ENCODE data around the gene RPL13A. TPM values are rescaled to one million over a fixed set of nuclear protein-coding genes. Genes with fewer than 3 reads are reported as not detected.
A peak's percentile ranks its signal among the peaks of the same experiment; 100 is the strongest.

RPL13A gene
- total RNA-seq, 1 experiment from 2014 or later: 3,819 TPM

- DNase-seq (ENCODE audit: unreplicated experiment): no peak
- no peaks in the 10 kb centered on the region for H3K9me3 Mint-ChIP-seq (ENCODE audit: unreplicated experiment)
- H3K27ac Mint-ChIP-seq (ENCODE audit: low read depth, unreplicated experiment): no peak overlapping the region
- no peaks in the 10 kb centered on the region for H3K27me3 Mint-ChIP-seq (ENCODE audit: insufficient read depth, unreplicated experiment)
- intact Hi-C loops (cut with micrococcal nuclease): no loop called here
- H3K4me1 Mint-ChIP-seq (ENCODE audit: insufficient read depth, unreplicated experiment): peaks cover 8% of the 10 kb centered on the region
- no peak overlapping the region for H3K4me3 Mint-ChIP-seq (ENCODE audit: unreplicated experiment)
- no TSS peak for BruUV-seq (replicated peaks)
- no peak for TF ChIP-seq CTCF (IDR thresholded peaks at IDR 0.05; ENCODE audit: unreplicated experiment)
- POLR2A ChIA-PET: no interaction called here
- CTCF ChIA-PET: interaction anchor here (0.7 to 1.7 kb wide), 2 partner anchors 78 to 406 kb away, joined by 3 read pairs; no protein-coding TSS in a partner anchor
- peaks cover 5% of the 10 kb centered on the region for H3K36me3 Mint-ChIP-seq (ENCODE audit: insufficient read depth, unreplicated experiment)
Observed at GRCh38 chr19:49468199-49468598, 19.2 kb upstream of the RPL13A start.

- ChIA-PET POLR2A (no interaction called here), CTCF (interaction anchor here (1.7 kb wide), 1 partner anchor 77 kb away, joined by 3 read pairs; no protein-coding TSS in a partner anchor)
- H3K9me3 Mint-ChIP-seq (ENCODE audit: unreplicated experiment): no peaks in the 10 kb centered on the region
- intact Hi-C loops (cut with micrococcal nuclease): no loop called here
- no peak overlapping the region for H3K27ac Mint-ChIP-seq (ENCODE audit: low read depth, unreplicated experiment)
- no peak for TF ChIP-seq CTCF (IDR thresholded peaks at IDR 0.05; ENCODE audit: unreplicated experiment)
- H3K4me3 Mint-ChIP-seq (ENCODE audit: unreplicated experiment): no peak overlapping the region
- BruUV-seq (replicated peaks): no TSS peak
- H3K27me3 Mint-ChIP-seq (ENCODE audit: insufficient read depth, unreplicated experiment): no peaks in the 10 kb centered on the region
- peak; percentile 68 for DNase-seq (ENCODE audit: unreplicated experiment)
- H3K4me1 Mint-ChIP-seq (ENCODE audit: insufficient read depth, unreplicated experiment): peaks cover 8% of the 10 kb centered on the region
- peaks cover 5% of the 10 kb centered on the region for H3K36me3 Mint-ChIP-seq (ENCODE audit: insufficient read depth, unreplicated experiment)
Observed at GRCh38 chr19:49468746-49469447, 18.5 kb upstream of the RPL13A start.

GRCh38 chr19:49469828-49470614, 17.4 kb upstream of the RPL13A start:
- H3K27me3 Mint-ChIP-seq (ENCODE audit: insufficient read depth, unreplicated experiment): peaks cover 4% of the 10 kb centered on the region
- no peak overlapping the region for H3K4me3 Mint-ChIP-seq (ENCODE audit: unreplicated experiment)
- ChIA-PET POLR2A (interaction anchor here (1.5 kb wide), 1 partner anchor 16 kb away, joined by 5 read pairs; no protein-coding TSS in a partner anchor), CTCF (interaction anchor here (0.7 to 1.0 kb wide), 3 partner anchors 25 to 100 kb away, joined by 3 to 4 read pairs (median 3); no protein-coding TSS in a partner anchor)
- intact Hi-C loops (cut with micrococcal nuclease): no loop called here
- no TSS peak for BruUV-seq (replicated peaks)
- TF ChIP-seq CTCF (IDR thresholded peaks at IDR 0.05; ENCODE audit: unreplicated experiment): peak; percentile 7
- peaks cover 5% of the 10 kb centered on the region for H3K36me3 Mint-ChIP-seq (ENCODE audit: insufficient read depth, unreplicated experiment)
- H3K9me3 Mint-ChIP-seq (ENCODE audit: unreplicated experiment): no peaks in the 10 kb centered on the region
- H3K4me1 Mint-ChIP-seq (ENCODE audit: insufficient read depth, unreplicated experiment): peaks cover 8% of the 10 kb centered on the region
- DNase-seq (ENCODE audit: unreplicated experiment): no peak
- H3K27ac Mint-ChIP-seq (ENCODE audit: low read depth, unreplicated experiment): no peak overlapping the region

- TSS peak; percentile 39 for BruUV-seq (replicated peaks)
- Mint-ChIP-seq H3K4me1 (ENCODE audit: insufficient read depth, unreplicated experiment) (peaks cover 8% of the 10 kb centered on the region), H3K36me3 (ENCODE audit: insufficient read depth, unreplicated experiment) (peaks cover 5% of the 10 kb centered on the region), H3K4me3 (ENCODE audit: unreplicated experiment) (no peak overlapping the region), H3K27me3 (ENCODE audit: insufficient read depth, unreplicated experiment) (peaks cover 10% of the 10 kb centered on the region), H3K27ac (ENCODE audit: low read depth, unreplicated experiment) (no peak overlapping the region), H3K9me3 (ENCODE audit: unreplicated experiment) (no peaks in the 10 kb centered on the region)
- no peak for TF ChIP-seq CTCF (IDR thresholded peaks at IDR 0.05; ENCODE audit: unreplicated experiment)
- intact Hi-C loops (cut with micrococcal nuclease): no loop called here
- POLR2A ChIA-PET: interaction anchor here (1.5 kb wide), 1 partner anchor 17 kb away, joined by 5 read pairs; no protein-coding TSS in a partner anchor
- CTCF ChIA-PET: interaction anchor here (0.7 to 1.0 kb wide), 4 partner anchors 25 to 457 kb away, joined by 3 to 4 read pairs (median 4); no protein-coding TSS in a partner anchor
- no peak for DNase-seq (ENCODE audit: unreplicated experiment)
Observed at GRCh38 chr19:49470615-49470978, 16.8 kb upstream of the RPL13A start.

Measured in MCF 10A (cell line).